ENCODE results near the gene GBGT1.
"Not testable (repeated sequence)": the region's sequence is repeated elsewhere in the genome, so short reads cannot be mapped to it uniquely, and the experiment has no call there.

The GBGT1 gene

GRCh38 chr9:133163504-133164172 is at the start of gene GBGT1:
TSS of gene GBGT1 (minus strand) at chr9:133163914. CDS start at chr9:133162412, 1,502 bp downstream.
- DNase-seq (ENCODE audit: low read depth in 2 of 2) = no peak

- no peak for DNase-seq (ENCODE audit: low read depth in 2 of 2)
Observed at GRCh38 chr9:133210609-133211008, 46.9 kb upstream of the GBGT1 start.

- no peak for DNase-seq (ENCODE audit: low read depth in 2 of 2)
Observed at GRCh38 chr9:133210202-133210532, 46.5 kb upstream of the GBGT1 start.

GRCh38 chr9:133209327-133210201 is 45.9 kb upstream of the GBGT1 start:
- not testable (repeated sequence) for DNase-seq (ENCODE audit: low read depth in 2 of 2)

- DNase-seq (ENCODE audit: low read depth in 2 of 2) = not testable (repeated sequence)
Observed at GRCh38 chr9:133208880-133209300, 45.2 kb upstream of the GBGT1 start, which contains the start of gene OBP2B. TSS of gene OBP2B (minus strand) at chr9:133209250. CDS start at chr9:133209199, 51 bp downstream.

- not testable (repeated sequence) for DNase-seq (ENCODE audit: low read depth in 2 of 2)
Observed at GRCh38 chr9:133208171-133208879, 44.6 kb upstream of the GBGT1 start.

- DNase-seq (ENCODE audit: low read depth in 2 of 2) = no peak
Observed at GRCh38 chr9:133207540-133208170, 43.9 kb upstream of the GBGT1 start.

GRCh38 chr9:133207021-133207531 is 43.4 kb upstream of the GBGT1 start:
- no peak for DNase-seq (ENCODE audit: low read depth in 2 of 2)

GRCh38 chr9:133205996-133206931 is 42.5 kb upstream of the GBGT1 start:
- DNase-seq (ENCODE audit: low read depth in 2 of 2) = no peak

- not testable (repeated sequence) for DNase-seq (ENCODE audit: low read depth in 2 of 2)
Observed at GRCh38 chr9:133205481-133205887, 41.8 kb upstream of the GBGT1 start.

GRCh38 chr9:133204993-133205336 is 41.3 kb upstream of the GBGT1 start:
- no peak for DNase-seq (ENCODE audit: low read depth in 2 of 2)

GRCh38 chr9:133204335-133204992 is 40.8 kb upstream of the GBGT1 start:
- DNase-seq (ENCODE audit: low read depth in 2 of 2) = no peak

- DNase-seq (ENCODE audit: low read depth in 2 of 2) = no peak
Observed at GRCh38 chr9:133203506-133204075, 39.9 kb upstream of the GBGT1 start.

GRCh38 chr9:133202688-133203453 is 39.2 kb upstream of the GBGT1 start:
- no peak for DNase-seq (ENCODE audit: low read depth in 2 of 2)

GRCh38 chr9:133202145-133202513 is 38.4 kb upstream of the GBGT1 start:
- no peak for DNase-seq (ENCODE audit: low read depth in 2 of 2)

- no peak for DNase-seq (ENCODE audit: low read depth in 2 of 2)
Observed at GRCh38 chr9:133201424-133202144, 37.9 kb upstream of the GBGT1 start.

GRCh38 chr9:133200631-133201030 is 36.9 kb upstream of the GBGT1 start:
- no peak for DNase-seq (ENCODE audit: low read depth in 2 of 2)

GRCh38 chr9:133199648-133200321 is 36.1 kb upstream of the GBGT1 start:
- no peak for DNase-seq (ENCODE audit: low read depth in 2 of 2)
